HL-60/S4 (cell line): Measurements from ENCODE around the gene DAP3.
"Not testable (repeated sequence)": the region's sequence is repeated elsewhere in the genome, so short reads cannot be mapped to it uniquely, and the experiment has no call there.

Source experiments
- in situ Hi-C: fragments of 300-500 bp; cut with MboI; formaldehyde crosslinking; loops from 2 replicates; pipeline ENCODE4 v1.14.3; 2022; ENCODE audit warnings: low sequenced_read_pairs

DAP3 gene

GRCh38 chr1:155767399-155767989 is 78.6 kb downstream of the DAP3 start:
- in situ Hi-C loops = not testable (repeated sequence)

- in situ Hi-C loops = no loop called here
Measured at GRCh38 chr1:155769257-155769656, 80.4 kb downstream of the DAP3 start.

GRCh38 chr1:155773221-155773620 is 84.3 kb downstream of the DAP3 start:
- in situ Hi-C loops = no loop called here

- in situ Hi-C loops = no loop called here
Measured at GRCh38 chr1:155776414-155776813, 87.5 kb downstream of the DAP3 start.

GRCh38 chr1:155777582-155777981 is 88.7 kb downstream of the DAP3 start:
- in situ Hi-C loops = no loop called here
